ENCODE data around the gene LHX3.

Gene LHX3

GRCh38 chr9:136175616-136176197, 29.2 kb downstream of the LHX3 start:
- Histone ChIP-seq H3K27me3 (ENCODE audit: insufficient read depth, low read length) (peaks cover 38% of the 10 kb centered on the region), H2AFZ (ENCODE audit: low read depth, low read length) (no peak overlapping the region), H3K4me1 (ENCODE audit: insufficient read depth, low read length) (peaks cover 20% of the 10 kb centered on the region), H3K4me3 (ENCODE audit: low read length) (no peak overlapping the region), H3K9me3 (ENCODE audit: low read length) (no peaks in the 10 kb centered on the region), H3K36me3 (ENCODE audit: insufficient read depth, low read length) (no peaks in the 10 kb centered on the region)

GRCh38 chr9:136174779-136175615, 29.9 kb downstream of the LHX3 start:
- H3K4me1 ChIP-seq (ENCODE audit: insufficient read depth, low read length): peaks cover 22% of the 10 kb centered on the region
- peaks cover 33% of the 10 kb centered on the region for H3K27me3 ChIP-seq (ENCODE audit: insufficient read depth, low read length)

GRCh38 chr9:136173648-136174290, 31.2 kb downstream of the LHX3 start:
- Histone ChIP-seq H3K4me1 (ENCODE audit: insufficient read depth, low read length) (peaks cover 22% of the 10 kb centered on the region), H3K9me3 (ENCODE audit: low read length) (no peaks in the 10 kb centered on the region), H3K36me3 (ENCODE audit: insufficient read depth, low read length) (no peaks in the 10 kb centered on the region), H2AFZ (ENCODE audit: low read depth, low read length) (no peak overlapping the region), H3K27me3 (ENCODE audit: insufficient read depth, low read length) (peaks cover 25% of the 10 kb centered on the region), H3K4me3 (ENCODE audit: low read length) (no peak overlapping the region)

More at GRCh38 chr9:136174779-136175615, 29.9 kb downstream of the LHX3 start:
- H3K9me3 ChIP-seq (ENCODE audit: low read length): no peaks in the 10 kb centered on the region
- no peak overlapping the region for H2AFZ ChIP-seq (ENCODE audit: low read depth, low read length)
- H3K4me3 ChIP-seq (ENCODE audit: low read length): no peak overlapping the region
- no peaks in the 10 kb centered on the region for H3K36me3 ChIP-seq (ENCODE audit: insufficient read depth, low read length)

GRCh38 chr9:136172412-136173079, 32.4 kb downstream of the LHX3 start:
- H2AFZ ChIP-seq (ENCODE audit: low read depth, low read length): no peak overlapping the region
- peaks cover 15% of the 10 kb centered on the region for H3K27me3 ChIP-seq (ENCODE audit: insufficient read depth, low read length)
- no peak overlapping the region for H3K4me3 ChIP-seq (ENCODE audit: low read length)
- no peaks in the 10 kb centered on the region for H3K9me3 ChIP-seq (ENCODE audit: low read length)
- H3K4me1 ChIP-seq (ENCODE audit: insufficient read depth, low read length): peaks cover 22% of the 10 kb centered on the region
- no peaks in the 10 kb centered on the region for H3K36me3 ChIP-seq (ENCODE audit: insufficient read depth, low read length)

- peaks cover 22% of the 10 kb centered on the region for H3K4me1 ChIP-seq (ENCODE audit: insufficient read depth, low read length)
- H2AFZ ChIP-seq (ENCODE audit: low read depth, low read length): no peak overlapping the region
- H3K27me3 ChIP-seq (ENCODE audit: insufficient read depth, low read length): peaks cover 13% of the 10 kb centered on the region
- no peaks in the 10 kb centered on the region for H3K9me3 ChIP-seq (ENCODE audit: low read length)
- H3K4me3 ChIP-seq (ENCODE audit: low read length): no peak overlapping the region
- H3K36me3 ChIP-seq (ENCODE audit: insufficient read depth, low read length): no peaks in the 10 kb centered on the region
These were observed 33.0 kb downstream of the LHX3 start for GRCh38 chr9:136171801-136172411.

GRCh38 chr9:136171009-136171800, 33.7 kb downstream of the LHX3 start:
- Histone ChIP-seq H3K4me1 (ENCODE audit: insufficient read depth, low read length) (peaks cover 22% of the 10 kb centered on the region), H3K4me3 (ENCODE audit: low read length) (no peak overlapping the region), H2AFZ (ENCODE audit: low read depth, low read length) (no peak overlapping the region), H3K9me3 (ENCODE audit: low read length) (peaks cover 2% of the 10 kb centered on the region), H3K36me3 (ENCODE audit: insufficient read depth, low read length) (no peaks in the 10 kb centered on the region), H3K27me3 (ENCODE audit: insufficient read depth, low read length) (peaks cover 10% of the 10 kb centered on the region)

GRCh38 chr9:136170006-136170901, 34.7 kb downstream of the LHX3 start:
- Histone ChIP-seq H2AFZ (ENCODE audit: low read depth, low read length) (no peak overlapping the region), H3K9me3 (ENCODE audit: low read length) (peaks cover 2% of the 10 kb centered on the region), H3K4me1 (ENCODE audit: insufficient read depth, low read length) (peaks cover 18% of the 10 kb centered on the region), H3K4me3 (ENCODE audit: low read length) (no peak overlapping the region), H3K27me3 (ENCODE audit: insufficient read depth, low read length) (peaks cover 7% of the 10 kb centered on the region), H3K36me3 (ENCODE audit: insufficient read depth, low read length) (no peaks in the 10 kb centered on the region)

- Histone ChIP-seq H3K36me3 (ENCODE audit: insufficient read depth, low read length) (no peaks in the 10 kb centered on the region), H3K4me3 (ENCODE audit: low read length) (no peak overlapping the region), H3K9me3 (ENCODE audit: low read length) (peaks cover 2% of the 10 kb centered on the region), H3K4me1 (ENCODE audit: insufficient read depth, low read length) (peaks cover 17% of the 10 kb centered on the region), H3K27me3 (ENCODE audit: insufficient read depth, low read length) (peaks cover 4% of the 10 kb centered on the region), H2AFZ (ENCODE audit: low read depth, low read length) (no peak overlapping the region)
These were observed 35.4 kb downstream of the LHX3 start for GRCh38 chr9:136169495-136169894.

- H3K4me3 ChIP-seq (ENCODE audit: low read length): no peak overlapping the region
- no peak overlapping the region for H2AFZ ChIP-seq (ENCODE audit: low read depth, low read length)
- peaks cover 4% of the 10 kb centered on the region for H3K4me1 ChIP-seq (ENCODE audit: insufficient read depth, low read length)
- H3K27me3 ChIP-seq (ENCODE audit: insufficient read depth, low read length): peaks cover 28% of the 10 kb centered on the region
- no peaks in the 10 kb centered on the region for H3K36me3 ChIP-seq (ENCODE audit: insufficient read depth, low read length)
- H3K9me3 ChIP-seq (ENCODE audit: low read length): peaks cover 4% of the 10 kb centered on the region
These were observed 41.6 kb downstream of the LHX3 start for GRCh38 chr9:136163248-136163850.

- peaks cover 49% of the 10 kb centered on the region for H3K27me3 ChIP-seq (ENCODE audit: insufficient read depth, low read length)
- H3K9me3 ChIP-seq (ENCODE audit: low read length): peaks cover 1% of the 10 kb centered on the region
- no peak overlapping the region for H3K4me3 ChIP-seq (ENCODE audit: low read length)
- H3K4me1 ChIP-seq (ENCODE audit: insufficient read depth, low read length): peaks cover 12% of the 10 kb centered on the region
- H2AFZ ChIP-seq (ENCODE audit: low read depth, low read length): no peak overlapping the region
- H3K36me3 ChIP-seq (ENCODE audit: insufficient read depth, low read length): no peaks in the 10 kb centered on the region
These were observed 43.8 kb downstream of the LHX3 start for GRCh38 chr9:136160995-136161610.

- Histone ChIP-seq H2AFZ (ENCODE audit: low read depth, low read length) (no peak overlapping the region), H3K27me3 (ENCODE audit: insufficient read depth, low read length) (peaks cover 54% of the 10 kb centered on the region), H3K4me3 (ENCODE audit: low read length) (no peak overlapping the region), H3K36me3 (ENCODE audit: insufficient read depth, low read length) (no peaks in the 10 kb centered on the region), H3K9me3 (ENCODE audit: low read length) (peaks cover 1% of the 10 kb centered on the region), H3K4me1 (ENCODE audit: insufficient read depth, low read length) (peaks cover 13% of the 10 kb centered on the region)
These were observed 44.5 kb downstream of the LHX3 start for GRCh38 chr9:136160381-136160841.
